Activated naive CD8-positive, alpha-beta T cell treated with anti-CD3 and anti-CD28 coated beads, Interleukin-2, amount 50 U/mL, for 24 hours (primary cell): ENCODE measurements around the gene EIF3B.
"Not testable (repeated sequence)": the region's sequence is repeated elsewhere in the genome, so short reads cannot be mapped to it uniquely, and the experiment has no call there.

Source experiments
- ATAC-seq: fragments of 150-1000 bp; cut with Tn5 transposase; one replicate; pipeline ENCODE4 v1.10.0; 2021
- DNase-seq: peaks from one replicate; pipeline ENCODE4 v3.0.0; 2021
- H3K27ac Mint-ChIP-seq: one replicate; pipeline ENCODE4 v1.8.0; 2021; ENCODE audit warnings: mild to moderate bottlenecking, mixed read lengths
- H3K27me3 Mint-ChIP-seq: one replicate; pipeline ENCODE4 v1.8.0; 2021; ENCODE audit warnings: mixed read lengths
- H3K36me3 Mint-ChIP-seq: one replicate; pipeline ENCODE4 v1.8.0; 2021; ENCODE audit warnings: low read depth, mixed read lengths
- H3K4me1 Mint-ChIP-seq: one replicate; pipeline ENCODE4 v1.8.0; 2021; ENCODE audit warnings: mixed read lengths
- H3K4me3 Mint-ChIP-seq: one replicate; pipeline ENCODE4 v1.8.0; 2021; ENCODE audit warnings: mild to moderate bottlenecking, moderate library complexity, mixed read lengths
- H3K9me3 Mint-ChIP-seq: one replicate; pipeline ENCODE4 v1.8.0; 2021; ENCODE audit warnings: mixed read lengths

EIF3B gene

GRCh38 chr7:2378125-2378524, 23.5 kb downstream of the EIF3B start:
- ATAC-seq, H3K27ac Mint-ChIP-seq: not testable (repeated sequence)

DNA sequence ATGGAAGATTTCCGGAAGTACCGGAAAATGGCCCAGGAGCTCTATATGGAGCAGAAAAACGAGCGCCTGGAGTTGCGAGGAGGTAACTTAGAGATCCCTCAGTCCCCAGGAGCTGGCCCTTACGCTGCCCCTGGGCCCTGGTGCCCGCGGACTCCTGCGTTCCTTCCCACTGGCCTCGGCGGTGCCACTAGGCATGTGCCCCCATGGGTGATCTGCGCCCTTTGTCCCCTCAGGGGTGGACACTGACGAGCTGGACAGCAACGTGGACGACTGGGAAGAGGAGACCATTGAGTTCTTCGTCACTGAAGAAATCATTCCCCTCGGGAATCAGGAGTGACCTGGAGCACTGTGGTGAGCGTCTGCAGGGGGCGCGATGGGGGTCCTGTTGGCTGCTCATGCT, 24.5 kb downstream of the EIF3B start:
- Mint-ChIP-seq H3K4me3 (no peak overlapping the region), H3K4me1 (no peaks in the 10 kb centered on the region), H3K36me3 (peaks cover 67% of the 10 kb centered on the region), H3K27ac (no peak overlapping the region), H3K9me3 (no peaks in the 10 kb centered on the region), H3K27me3 (no peaks in the 10 kb centered on the region)
- no peak for ATAC-seq
- no peak for DNase-seq

More at GRCh38 chr7:2378125-2378524, 23.5 kb downstream of the EIF3B start:
- H3K4me3 Mint-ChIP-seq, H3K27me3 Mint-ChIP-seq, DNase-seq, H3K4me1 Mint-ChIP-seq, H3K9me3 Mint-ChIP-seq: not testable (repeated sequence)
- peaks cover 75% of the 10 kb centered on the region for H3K36me3 Mint-ChIP-seq

DNA sequence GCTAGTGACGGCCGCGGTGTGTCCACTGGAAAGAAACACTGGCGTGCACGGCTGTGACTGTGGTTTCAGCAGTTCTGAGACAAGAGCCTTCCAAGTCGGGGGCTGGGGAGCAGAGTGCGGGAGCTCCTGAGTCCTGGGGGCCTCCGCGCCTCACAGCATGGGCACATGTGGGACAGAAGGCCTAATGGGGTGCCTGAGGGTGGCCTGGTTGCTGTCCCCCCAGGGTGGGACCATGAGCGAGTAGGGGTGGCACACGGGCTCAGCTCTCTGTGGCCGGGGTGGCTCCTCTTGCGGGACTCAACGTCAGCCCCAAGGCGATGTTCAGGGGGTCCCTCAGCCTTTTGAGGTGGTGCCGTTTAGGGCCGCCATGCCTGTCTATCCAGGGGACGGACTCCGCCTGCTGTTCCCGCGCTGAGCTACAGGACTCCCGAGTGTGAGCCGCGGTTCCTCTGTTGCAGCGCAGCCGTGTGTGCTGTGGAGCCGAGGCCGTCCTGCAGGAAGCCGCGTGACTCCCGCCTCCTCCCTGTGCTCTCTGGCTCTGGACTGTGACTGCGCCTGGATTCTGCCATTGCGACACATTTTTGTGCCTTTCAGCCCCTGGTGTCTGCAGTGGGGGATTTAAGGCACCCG, 25.3 kb downstream of the EIF3B start:
- Mint-ChIP-seq H3K36me3 (peaks cover 63% of the 10 kb centered on the region), H3K9me3 (no peaks in the 10 kb centered on the region), H3K27me3 (no peaks in the 10 kb centered on the region), H3K27ac (no peak overlapping the region), H3K4me3 (no peak overlapping the region), H3K4me1 (no peaks in the 10 kb centered on the region)
- DNase-seq (no peak), ATAC-seq (no peak)

DNA sequence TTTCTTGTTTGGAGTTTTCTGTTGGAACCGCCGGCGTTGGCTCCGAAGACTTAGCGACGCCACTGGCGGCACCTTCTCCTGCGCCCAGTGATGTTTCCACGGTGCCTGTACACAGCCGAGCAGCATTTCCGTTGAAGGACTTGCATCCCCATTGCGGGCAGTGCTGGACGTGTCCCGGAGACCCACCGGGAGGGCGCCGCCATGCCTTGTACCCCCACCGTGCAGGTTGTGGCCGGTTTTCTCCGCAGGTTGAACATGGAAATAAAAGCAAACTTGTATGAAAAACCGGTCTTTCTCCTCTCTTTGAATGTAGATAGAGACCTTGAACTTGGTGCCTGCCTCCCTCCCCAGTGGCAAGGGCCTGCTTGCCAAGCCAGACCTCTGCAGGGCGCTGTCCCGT, 25.8 kb downstream of the EIF3B start:
- DNase-seq, result no peak
- Mint-ChIP-seq H3K9me3 (no peaks in the 10 kb centered on the region), H3K36me3 (peaks cover 59% of the 10 kb centered on the region), H3K4me1 (no peaks in the 10 kb centered on the region), H3K4me3 (no peak overlapping the region), H3K27ac (no peak overlapping the region), H3K27me3 (no peaks in the 10 kb centered on the region)
- ATAC-seq, result no peak

DNA sequence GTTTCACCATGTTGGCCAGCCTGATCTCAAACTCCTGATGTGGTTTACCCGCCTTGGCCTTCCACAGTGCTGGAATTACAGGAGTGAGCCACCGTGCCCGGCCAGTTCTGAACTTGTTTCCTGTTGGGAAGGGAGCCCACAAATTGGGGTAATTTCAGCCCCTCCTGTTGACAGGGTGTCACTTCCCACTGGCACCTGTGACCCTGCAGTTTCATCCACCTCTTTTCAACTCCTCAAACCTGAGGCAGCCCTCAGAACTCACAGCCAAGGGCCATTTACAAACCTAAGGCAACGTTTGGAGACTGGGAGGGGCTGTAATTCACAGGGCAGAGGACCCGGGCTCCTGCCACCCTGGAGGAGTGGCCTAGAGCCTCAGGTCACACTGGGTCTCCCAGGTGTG, 26.6 kb downstream of the EIF3B start:
- no peak for ATAC-seq
- H3K36me3 Mint-ChIP-seq, result peaks cover 55% of the 10 kb centered on the region
- no peaks in the 10 kb centered on the region for H3K9me3 Mint-ChIP-seq
- DNase-seq, result no peak
- H3K27me3 Mint-ChIP-seq, result no peaks in the 10 kb centered on the region
- H3K4me1 Mint-ChIP-seq, result no peaks in the 10 kb centered on the region
- no peak overlapping the region for H3K4me3 Mint-ChIP-seq
- H3K27ac Mint-ChIP-seq, result no peak overlapping the region

DNA sequence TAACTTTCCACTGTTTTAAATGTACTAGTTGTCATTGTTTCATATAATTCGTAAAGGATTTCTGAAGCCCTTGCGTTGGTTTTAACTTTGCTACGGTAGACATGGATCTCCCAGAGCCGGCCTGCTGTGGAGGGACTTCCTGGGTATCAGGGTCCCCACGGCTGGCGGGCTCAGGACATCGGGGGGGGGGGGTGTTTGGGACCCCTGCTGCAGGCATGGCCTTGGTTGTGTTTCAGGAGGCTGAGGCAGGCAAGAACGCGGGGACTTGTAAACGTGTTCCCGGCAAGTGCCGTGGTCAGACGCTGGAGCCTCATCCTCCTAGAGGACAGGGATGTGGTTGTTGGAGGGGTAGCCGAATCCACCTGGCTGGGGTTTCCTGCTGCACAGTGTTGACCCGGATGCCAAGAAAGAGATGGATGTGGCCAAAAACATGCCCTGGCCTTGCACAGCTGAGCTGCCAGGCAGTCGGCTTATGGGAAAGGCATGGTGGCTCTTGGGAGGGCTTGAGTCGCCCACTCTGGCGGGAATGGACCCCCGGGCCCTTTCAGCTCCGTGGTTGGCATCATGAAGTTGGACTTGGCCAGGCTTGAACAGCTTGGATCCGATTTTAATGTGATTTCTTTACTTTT, 27.4 kb downstream of the EIF3B start:
- no peak for DNase-seq
- H3K27ac Mint-ChIP-seq, result no peak overlapping the region
- H3K27me3 Mint-ChIP-seq, result no peaks in the 10 kb centered on the region
- no peaks in the 10 kb centered on the region for H3K9me3 Mint-ChIP-seq
- H3K4me3 Mint-ChIP-seq, result no peak overlapping the region
- H3K4me1 Mint-ChIP-seq, result no peaks in the 10 kb centered on the region
- ATAC-seq, result no peak
- peaks cover 49% of the 10 kb centered on the region for H3K36me3 Mint-ChIP-seq

DNA sequence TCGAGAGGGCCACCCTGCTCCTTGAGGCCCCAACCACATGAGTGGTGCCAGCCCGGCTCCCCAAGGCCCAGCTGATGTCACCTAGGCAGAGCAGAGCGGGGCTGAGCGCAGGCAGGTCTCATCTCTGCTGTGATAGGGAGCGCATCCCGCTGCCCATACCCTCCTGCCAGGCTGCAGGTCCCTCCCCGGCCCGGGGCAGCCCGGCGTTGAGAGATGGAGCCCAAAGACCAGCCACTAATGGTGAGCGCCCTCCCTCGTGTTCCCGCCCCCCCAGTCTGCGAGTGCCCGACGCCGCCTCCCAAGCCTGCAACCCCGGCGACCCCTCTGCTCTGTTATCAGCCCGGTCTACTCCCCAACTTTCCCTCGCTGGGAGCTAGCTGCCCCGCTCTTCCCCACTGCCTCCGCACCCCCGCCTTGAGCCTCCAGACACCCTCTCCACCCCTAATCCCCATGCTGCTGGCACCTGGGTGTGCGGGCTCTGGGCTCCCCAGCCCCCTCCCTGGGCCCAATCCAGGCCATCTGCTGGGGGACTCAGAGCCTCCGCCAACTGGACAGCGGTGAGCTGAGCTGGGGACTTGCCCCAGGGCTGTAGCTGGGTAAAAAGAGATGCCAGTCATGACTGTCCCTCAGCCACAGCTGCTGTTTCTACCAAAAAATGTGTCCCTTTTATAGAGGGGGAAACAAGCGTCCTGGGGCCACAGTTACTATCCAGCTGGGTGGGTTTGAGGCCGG, 29.1 kb downstream of the EIF3B start:
- Mint-ChIP-seq H3K9me3 (no peaks in the 10 kb centered on the region), H3K36me3 (peaks cover 35% of the 10 kb centered on the region), H3K27me3 (no peaks in the 10 kb centered on the region), H3K4me1 (no peaks in the 10 kb centered on the region), H3K27ac (no peak overlapping the region), H3K4me3 (no peak overlapping the region)
- no peak for DNase-seq
- ATAC-seq, result no peak

DNA sequence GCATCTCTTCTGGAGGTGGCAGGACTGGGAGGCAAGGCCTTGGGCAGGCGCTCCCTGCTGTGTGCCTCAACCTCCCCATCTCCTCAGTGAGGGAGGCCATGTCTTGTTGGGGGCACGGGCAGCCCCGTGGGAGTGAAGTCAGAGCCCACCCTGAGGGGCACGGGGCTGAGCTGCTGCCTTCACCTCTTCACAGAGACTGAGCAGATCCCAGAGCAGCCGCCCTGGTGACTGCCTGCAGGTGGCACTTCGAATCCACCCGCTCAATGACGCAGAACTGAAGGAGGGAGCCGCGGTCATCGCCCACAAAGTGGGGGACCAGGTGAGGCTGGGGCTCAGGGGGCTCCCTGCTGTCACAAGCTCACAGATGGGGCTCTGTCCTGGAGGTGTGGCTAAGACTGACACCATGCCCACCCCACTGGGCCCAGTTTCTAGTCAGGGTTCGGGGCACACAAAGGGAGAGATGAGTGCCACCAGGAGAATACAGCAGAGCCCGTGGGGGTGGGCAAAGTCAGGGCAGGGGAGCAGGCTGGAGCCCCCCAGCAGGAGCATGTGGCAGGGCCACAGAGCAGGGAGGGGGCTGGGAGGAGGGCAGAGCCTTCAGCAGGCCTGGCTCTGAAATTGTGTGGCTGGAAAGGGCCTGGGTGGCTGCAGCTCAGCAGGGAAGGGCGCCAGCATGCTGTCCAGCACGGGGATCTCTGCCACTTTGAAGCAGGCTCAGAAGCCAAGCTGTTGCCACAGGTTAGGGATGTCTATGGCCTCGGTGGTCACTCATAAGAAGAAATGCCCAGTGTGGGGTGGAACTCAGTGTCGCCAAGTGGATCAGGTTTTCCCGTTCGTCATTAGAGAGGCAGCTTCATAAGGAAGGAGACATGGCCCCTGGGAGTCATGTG, 30.0 kb downstream of the EIF3B start:
- ATAC-seq, result no peak
- H3K9me3 Mint-ChIP-seq, result no peaks in the 10 kb centered on the region
- no peak overlapping the region for H3K27ac Mint-ChIP-seq
- no peak for DNase-seq
- H3K27me3 Mint-ChIP-seq, result no peaks in the 10 kb centered on the region
- peaks cover 27% of the 10 kb centered on the region for H3K36me3 Mint-ChIP-seq
- no peaks in the 10 kb centered on the region for H3K4me1 Mint-ChIP-seq
- H3K4me3 Mint-ChIP-seq, result no peak overlapping the region

DNA sequence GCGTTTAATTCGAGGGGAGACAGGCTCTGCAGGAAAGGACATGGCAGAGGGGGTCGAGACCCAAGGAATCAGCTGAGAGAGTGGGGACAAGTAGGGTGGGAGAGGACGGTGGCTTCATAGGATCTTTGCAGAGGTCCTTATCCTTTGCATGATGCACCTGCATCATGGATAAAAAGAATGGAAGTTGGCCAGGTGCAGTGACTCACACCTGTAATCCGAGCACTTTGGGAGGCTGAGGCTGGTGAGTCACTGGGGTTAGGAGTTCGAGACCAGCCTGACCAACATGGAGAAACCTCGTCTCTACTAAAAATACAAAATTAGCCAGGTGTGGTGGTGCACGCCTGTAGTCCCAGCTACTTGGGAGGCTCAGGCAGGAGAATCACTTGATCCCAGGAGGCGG, 31.5 kb downstream of the EIF3B start:
- H3K27ac Mint-ChIP-seq, DNase-seq, H3K4me1 Mint-ChIP-seq, H3K9me3 Mint-ChIP-seq, ATAC-seq, H3K4me3 Mint-ChIP-seq, H3K27me3 Mint-ChIP-seq: not testable (repeated sequence)
- peaks cover 16% of the 10 kb centered on the region for H3K36me3 Mint-ChIP-seq

DNA sequence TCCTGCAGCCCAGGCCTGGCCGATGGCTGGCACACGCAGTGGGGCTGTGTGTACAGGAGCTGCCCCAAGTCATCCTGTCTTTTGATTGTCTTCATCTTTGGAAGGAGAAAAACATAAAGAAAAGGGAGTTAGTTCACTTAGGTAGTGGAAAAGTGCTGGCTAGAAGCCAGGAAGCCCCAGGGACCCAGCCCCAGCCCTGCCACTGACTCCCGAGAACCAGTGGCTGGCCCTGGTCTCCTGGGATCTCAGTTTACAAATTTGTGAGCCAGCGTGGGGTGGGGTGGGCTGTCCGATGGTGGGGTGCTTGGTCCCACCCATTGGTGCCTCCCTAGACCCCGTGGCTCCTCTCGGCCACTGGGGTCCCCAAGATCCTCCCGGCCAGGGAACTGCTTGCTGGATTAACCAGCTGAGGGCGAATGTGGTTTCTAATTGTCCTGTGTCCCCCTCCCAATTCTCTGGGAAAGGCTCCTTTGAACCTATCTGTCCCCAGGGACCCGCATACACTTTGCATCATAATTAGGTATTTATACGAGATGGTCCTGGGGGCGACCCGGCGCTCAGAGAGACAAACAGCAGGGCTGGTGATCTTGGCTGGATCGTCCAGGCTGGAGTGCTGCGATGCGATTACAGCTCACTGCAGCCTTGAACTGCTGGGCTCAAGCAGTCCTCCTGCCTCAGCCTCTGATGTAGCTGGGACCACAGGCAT, 32.5 kb downstream of the EIF3B start:
- Mint-ChIP-seq H3K27ac (no peak overlapping the region), H3K27me3 (no peaks in the 10 kb centered on the region), H3K4me1 (no peaks in the 10 kb centered on the region), H3K9me3 (no peaks in the 10 kb centered on the region), H3K4me3 (no peak overlapping the region), H3K36me3 (peaks cover 8% of the 10 kb centered on the region)
- no peak for DNase-seq
- ATAC-seq, result no peak

- no peaks in the 10 kb centered on the region for H3K4me1 Mint-ChIP-seq
- no peak overlapping the region for H3K27ac Mint-ChIP-seq
- ATAC-seq (no peak), DNase-seq (no peak)
- no peak overlapping the region for H3K4me3 Mint-ChIP-seq
- no peaks in the 10 kb centered on the region for H3K9me3 Mint-ChIP-seq
- H3K36me3 Mint-ChIP-seq, result peaks cover 5% of the 10 kb centered on the region
- no peaks in the 10 kb centered on the region for H3K27me3 Mint-ChIP-seq
Measured at GRCh38 chr7:2387897-2388636, 33.4 kb downstream of the EIF3B start.

GRCh38 chr7:2388637-2388954, 34.0 kb downstream of the EIF3B start:
- Mint-ChIP-seq H3K27me3 (no peaks in the 10 kb centered on the region), H3K9me3 (no peaks in the 10 kb centered on the region), H3K27ac (no peak overlapping the region), H3K4me1 (no peaks in the 10 kb centered on the region), H3K36me3 (peaks cover 5% of the 10 kb centered on the region), H3K4me3 (no peak overlapping the region)
- DNase-seq, result no peak
- no peak for ATAC-seq

DNA sequence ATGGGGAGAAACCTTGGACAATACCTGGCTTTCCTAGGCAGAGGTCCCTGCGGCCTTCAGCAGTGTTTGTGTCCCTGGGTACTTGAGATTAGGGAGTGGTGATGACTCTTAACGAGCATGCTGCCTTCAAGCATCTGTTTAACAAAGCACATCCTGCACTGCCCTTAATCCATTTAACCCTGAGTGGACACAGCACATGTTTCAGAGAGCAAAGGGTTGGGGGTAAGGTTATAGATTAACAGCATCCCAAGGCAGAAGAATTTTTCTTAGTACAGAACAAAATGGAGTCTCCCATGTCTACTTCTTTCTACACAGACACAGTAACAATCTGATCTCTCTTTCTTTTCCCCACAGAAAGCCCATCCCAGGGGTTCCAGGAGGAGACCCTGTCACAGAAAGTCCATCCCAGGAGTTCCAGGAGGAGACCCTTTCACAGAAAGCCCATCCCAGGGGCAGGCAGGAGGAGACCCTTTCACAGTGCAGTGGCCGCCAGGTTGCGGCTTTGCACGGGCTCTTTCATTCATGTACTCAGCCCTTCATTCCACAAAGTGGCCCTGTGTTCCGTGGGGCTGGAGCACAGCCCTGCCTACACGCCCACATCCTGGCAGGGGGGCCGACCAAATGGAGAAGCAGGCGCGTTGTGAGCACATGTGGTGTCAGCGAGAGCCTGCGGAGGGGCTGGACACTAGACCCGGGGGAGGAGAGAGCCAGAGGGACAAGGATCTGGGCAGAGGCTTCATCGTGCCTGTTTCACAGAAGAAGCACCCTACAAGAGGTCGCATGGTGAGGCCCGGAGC, 35.6 kb downstream of the EIF3B start:
- H3K9me3 Mint-ChIP-seq, H3K4me3 Mint-ChIP-seq, ATAC-seq, DNase-seq, H3K4me1 Mint-ChIP-seq, H3K36me3 Mint-ChIP-seq, H3K27ac Mint-ChIP-seq, H3K27me3 Mint-ChIP-seq: not testable (repeated sequence)
